Panc1 (cell line): ENCODE results near the gene ADAT1.

ENCODE experiments used
- POLR2AphosphoS5 ChIP-seq: IDR thresholded peaks from 2 replicates; pipeline ENCODE4 v1.6.1; 2012; ENCODE audit warnings: mild to moderate bottlenecking, low read depth, low read length, moderate library complexity
- SIN3A ChIP-seq: IDR thresholded peaks from 2 replicates; pipeline ENCODE4 v1.6.1; 2012; ENCODE audit warnings: low read depth, mild to moderate bottlenecking, low read length, moderate library complexity, borderline replicate concordance; ENCODE audit not compliant: insufficient read depth
- TCF7L2 ChIP-seq: IDR thresholded peaks from 2 replicates; pipeline ENCODE4 v1.6.1; 2011; ENCODE audit warnings: mild to moderate bottlenecking, low read depth, low read length, inconsistent platforms
- TF ChIP-seq, protein P1 (sequence below): fragments of 450-650 bp; IDR thresholded peaks from 2 replicates; pipeline ENCODE4 v1.5.1; 2017; ENCODE audit warnings: mild to moderate bottlenecking
- TF ChIP-seq, protein P2 (sequence below), 2 experiments: IDR thresholded peaks; 2 replicates each; pipeline ENCODE4 v1.6.1; 2011 to 2012; ENCODE audit warnings: low read depth in 2 of 2, control low read depth in 1 of 2, low read length in 1 of 2, mild to moderate bottlenecking in 1 of 2, moderate library complexity in 1 of 2; ENCODE audit not compliant: insufficient read depth in 1 of 2

GRCh38 chr16:75614066-75614897 lies 8.8 kb downstream of the ADAT1 start:
- TF ChIP-seq, protein P1, sequence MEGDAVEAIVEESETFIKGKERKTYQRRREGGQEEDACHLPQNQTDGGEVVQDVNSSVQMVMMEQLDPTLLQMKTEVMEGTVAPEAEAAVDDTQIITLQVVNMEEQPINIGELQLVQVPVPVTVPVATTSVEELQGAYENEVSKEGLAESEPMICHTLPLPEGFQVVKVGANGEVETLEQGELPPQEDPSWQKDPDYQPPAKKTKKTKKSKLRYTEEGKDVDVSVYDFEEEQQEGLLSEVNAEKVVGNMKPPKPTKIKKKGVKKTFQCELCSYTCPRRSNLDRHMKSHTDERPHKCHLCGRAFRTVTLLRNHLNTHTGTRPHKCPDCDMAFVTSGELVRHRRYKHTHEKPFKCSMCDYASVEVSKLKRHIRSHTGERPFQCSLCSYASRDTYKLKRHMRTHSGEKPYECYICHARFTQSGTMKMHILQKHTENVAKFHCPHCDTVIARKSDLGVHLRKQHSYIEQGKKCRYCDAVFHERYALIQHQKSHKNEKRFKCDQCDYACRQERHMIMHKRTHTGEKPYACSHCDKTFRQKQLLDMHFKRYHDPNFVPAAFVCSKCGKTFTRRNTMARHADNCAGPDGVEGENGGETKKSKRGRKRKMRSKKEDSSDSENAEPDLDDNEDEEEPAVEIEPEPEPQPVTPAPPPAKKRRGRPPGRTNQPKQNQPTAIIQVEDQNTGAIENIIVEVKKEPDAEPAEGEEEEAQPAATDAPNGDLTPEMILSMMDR: no peak
- TF ChIP-seq POLR2AphosphoS5 (no peak), TCF7L2 (no peak), SIN3A (no peak)
- TF ChIP-seq, protein P2, sequence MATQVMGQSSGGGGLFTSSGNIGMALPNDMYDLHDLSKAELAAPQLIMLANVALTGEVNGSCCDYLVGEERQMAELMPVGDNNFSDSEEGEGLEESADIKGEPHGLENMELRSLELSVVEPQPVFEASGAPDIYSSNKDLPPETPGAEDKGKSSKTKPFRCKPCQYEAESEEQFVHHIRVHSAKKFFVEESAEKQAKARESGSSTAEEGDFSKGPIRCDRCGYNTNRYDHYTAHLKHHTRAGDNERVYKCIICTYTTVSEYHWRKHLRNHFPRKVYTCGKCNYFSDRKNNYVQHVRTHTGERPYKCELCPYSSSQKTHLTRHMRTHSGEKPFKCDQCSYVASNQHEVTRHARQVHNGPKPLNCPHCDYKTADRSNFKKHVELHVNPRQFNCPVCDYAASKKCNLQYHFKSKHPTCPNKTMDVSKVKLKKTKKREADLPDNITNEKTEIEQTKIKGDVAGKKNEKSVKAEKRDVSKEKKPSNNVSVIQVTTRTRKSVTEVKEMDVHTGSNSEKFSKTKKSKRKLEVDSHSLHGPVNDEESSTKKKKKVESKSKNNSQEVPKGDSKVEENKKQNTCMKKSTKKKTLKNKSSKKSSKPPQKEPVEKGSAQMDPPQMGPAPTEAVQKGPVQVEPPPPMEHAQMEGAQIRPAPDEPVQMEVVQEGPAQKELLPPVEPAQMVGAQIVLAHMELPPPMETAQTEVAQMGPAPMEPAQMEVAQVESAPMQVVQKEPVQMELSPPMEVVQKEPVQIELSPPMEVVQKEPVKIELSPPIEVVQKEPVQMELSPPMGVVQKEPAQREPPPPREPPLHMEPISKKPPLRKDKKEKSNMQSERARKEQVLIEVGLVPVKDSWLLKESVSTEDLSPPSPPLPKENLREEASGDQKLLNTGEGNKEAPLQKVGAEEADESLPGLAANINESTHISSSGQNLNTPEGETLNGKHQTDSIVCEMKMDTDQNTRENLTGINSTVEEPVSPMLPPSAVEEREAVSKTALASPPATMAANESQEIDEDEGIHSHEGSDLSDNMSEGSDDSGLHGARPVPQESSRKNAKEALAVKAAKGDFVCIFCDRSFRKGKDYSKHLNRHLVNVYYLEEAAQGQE (IDR thresholded peaks at IDR 0.05; ENCODE audit: insufficient read depth in 1 of 2, low read depth in 2 of 2, low read length in 1 of 2): no peak
